GM12891 (cell line): ENCODE data around the gene FAHD1. TPM values are rescaled to one million over a fixed set of nuclear protein-coding genes. Genes with fewer than 3 reads are reported as not detected.

Experiments
- DNase-seq: peaks from one replicate; pipeline ENCODE4 v3.0.0; 2011; ENCODE audit warnings: low spot score; ENCODE audit not compliant: insufficient read length
- FAIRE-seq: peaks from 2 replicates; lab custom pipeline; 2011; peaks lifted over from hg19 to GRCh38; lab: Jason Lieb, UNC
- PAX5 ChIP-seq: IDR thresholded peaks from 2 replicates; pipeline ENCODE4 v1.6.1; 2011; ENCODE audit warnings: low read length, moderate library complexity, mild to moderate bottlenecking; ENCODE audit not compliant: insufficient read depth, severe bottlenecking
- POLR2A ChIP-seq: IDR thresholded peaks from 2 replicates; pipeline ENCODE4 v1.6.1; 2011; ENCODE audit warnings: low read depth, low read length, control low read depth
- POLR2AphosphoS5 ChIP-seq: IDR thresholded peaks from 2 replicates; pipeline ENCODE4 v1.6.1; 2011; ENCODE audit warnings: low read depth, low read length, control low read depth
- POU2F2 ChIP-seq: IDR thresholded peaks from 2 replicates; pipeline ENCODE4 v1.6.1; 2011; ENCODE audit warnings: low read depth, mild to moderate bottlenecking, control low read depth, low read length, moderate library complexity
- SPI1 ChIP-seq: IDR thresholded peaks from 2 replicates; pipeline ENCODE4 v1.6.1; 2011; ENCODE audit warnings: low read depth, low read length, control low read depth
- TAF1 ChIP-seq: IDR thresholded peaks from 2 replicates; pipeline ENCODE4 v1.6.1; 2011; ENCODE audit warnings: low read depth, low read length, control low read depth
- polyA plus RNA-seq: library from polyadenylated mRNA; unstranded; fragments of >200 nt; gene quantifications from one replicate; pipeline ENCODE4 v1.2.1, GENCODE V29; 2012; ENCODE audit warnings: low read depth, missing spikeins, inconsistent platforms; ENCODE audit not compliant: missing spikeins

The FAHD1 gene
- 14.1 TPM for polyA plus RNA-seq

GRCh38 chr16:1826691-1827573 lies at the start of gene FAHD1, which contains the start of gene HAGH:
Gene FAHD1 (plus strand): TSS chr16:1827206. CDS start chr16:1827239, 33 bp downstream.
Gene HAGH (minus strand): TSS chr16:1826825. CDS start chr16:1826787, 38 bp downstream.
- FAIRE-seq (peak; percentile 100), DNase-seq (peak; percentile 98)
- TF ChIP-seq PAX5 (no peak), POLR2A (peak; percentile 74), POLR2AphosphoS5 (peak; percentile 80), TAF1 (peak; percentile 40; the same call in 1 of the 2 replicates), SPI1 (no peak), POU2F2 (peak; percentile 80)

- no peak for TF ChIP-seq POU2F2
- TF ChIP-seq POLR2AphosphoS5 = no peak; the same call in 1 of the 2 replicates
- TF ChIP-seq POLR2A = no peak
- no peak for TF ChIP-seq SPI1
- no peak for TF ChIP-seq TAF1
- no peak for TF ChIP-seq PAX5
- DNase-seq = no peak
- FAIRE-seq = no peak
Measured at GRCh38 chr16:1777375-1778199, 49.4 kb upstream of the FAHD1 start.

GRCh38 chr16:1778200-1779179 lies 48.5 kb upstream of the FAHD1 start:
- peak; percentile 14; the same call in 1 of the 2 replicates for TF ChIP-seq POLR2A
- no peak for TF ChIP-seq PAX5
- FAIRE-seq = no peak
- DNase-seq = no peak

- DNase-seq (no peak), FAIRE-seq (no peak)
- TF ChIP-seq TAF1 (no peak), POLR2A (no peak), POU2F2 (no peak), PAX5 (no peak), SPI1 (no peak), POLR2AphosphoS5 (no peak)
Measured at GRCh38 chr16:1779234-1779701, 47.7 kb upstream of the FAHD1 start.

DNA sequence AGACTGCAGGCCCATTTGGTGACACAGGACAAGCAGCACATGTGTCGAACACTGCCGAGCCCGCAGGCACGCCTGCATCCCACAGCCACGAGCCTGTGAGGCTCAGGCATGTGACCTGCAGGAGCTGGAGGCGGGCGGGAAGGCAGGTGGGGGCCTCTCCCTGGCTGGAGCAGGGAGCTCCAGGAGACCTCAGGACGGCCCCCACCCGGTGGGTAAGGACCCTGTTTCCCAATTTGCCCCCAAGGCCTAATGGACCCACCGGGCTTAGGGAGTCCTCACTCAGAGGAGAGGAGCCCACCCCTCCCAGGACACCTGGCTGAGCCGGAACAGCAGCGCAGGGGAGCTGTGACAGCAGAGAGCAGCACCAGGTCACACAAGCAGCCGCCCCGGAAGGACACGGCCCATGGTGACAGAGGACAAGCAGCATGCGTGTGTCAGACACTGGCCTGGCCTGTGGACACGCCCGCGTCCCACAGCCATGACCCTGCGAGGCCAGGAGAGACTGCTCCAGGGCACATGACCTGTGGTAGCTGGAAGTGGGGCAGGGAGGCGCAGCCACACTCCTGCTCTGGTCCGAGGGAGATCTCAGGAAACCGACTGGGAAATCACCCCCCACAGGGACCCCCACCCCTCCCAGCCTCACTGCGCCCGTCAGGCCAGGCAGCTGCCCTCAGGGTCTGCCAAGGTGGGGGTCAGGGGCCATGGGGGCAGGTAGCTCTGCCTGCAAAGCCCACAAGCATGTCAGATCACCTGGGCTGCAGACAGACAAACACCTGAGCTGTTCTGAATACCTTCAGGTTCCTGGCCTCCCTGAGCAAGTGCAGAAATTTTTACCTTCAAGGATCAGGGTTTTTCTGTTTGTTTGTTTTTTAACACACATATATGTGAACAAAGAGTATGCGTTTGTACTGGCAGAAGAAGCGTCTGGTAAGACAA lies 47.0 kb upstream of the FAHD1 start:
- TF ChIP-seq POLR2AphosphoS5 (no peak), TAF1 (no peak)
- no peak for FAIRE-seq
- no peak for DNase-seq

DNA sequence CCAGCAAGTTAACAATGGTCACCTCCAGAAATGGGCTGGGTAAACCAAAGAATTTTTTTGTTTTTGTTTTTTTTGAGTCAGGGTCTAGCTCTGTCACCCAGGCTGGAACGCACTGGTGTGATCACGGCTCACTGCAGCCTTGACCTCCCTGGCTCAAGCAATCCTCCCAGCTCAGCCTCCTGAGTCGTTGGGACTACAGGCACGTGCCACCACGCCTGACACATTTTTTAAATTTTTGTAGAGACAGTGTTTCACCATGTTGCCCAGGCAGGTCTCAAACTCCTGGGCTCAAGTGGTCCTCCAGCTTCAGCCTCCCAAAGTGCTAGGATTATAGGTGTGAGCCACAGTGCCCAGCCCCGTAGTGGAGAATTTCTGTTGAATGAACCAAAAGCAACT lies 46.3 kb upstream of the FAHD1 start:
- TF ChIP-seq POLR2AphosphoS5 (no peak), SPI1 (no peak), PAX5 (no peak), POLR2A (no peak), POU2F2 (no peak), TAF1 (no peak)
- DNase-seq (no peak), FAIRE-seq (no peak)

GRCh38 chr16:1781254-1781653 lies 45.8 kb upstream of the FAHD1 start:
- TF ChIP-seq POLR2AphosphoS5 (no peak), SPI1 (no peak), PAX5 (no peak), TAF1 (no peak), POLR2A (no peak)
- no peak for DNase-seq
- no peak for FAIRE-seq

- DNase-seq = no peak
- TF ChIP-seq SPI1 (peak; percentile 29; the same call in 1 of the 2 replicates), POLR2AphosphoS5 (no peak)
- peak; percentile 71 for FAIRE-seq
Measured at GRCh38 chr16:1781758-1782407, 45.1 kb upstream of the FAHD1 start.
